Middle frontal gyrus (tissue), 1 donor: ENCODE data around the gene ACVR1B.
A peak's percentile ranks its signal among the peaks of the same experiment; 100 is the strongest.

Experiments
- DNase-seq: peaks from one replicate; pipeline ENCODE4 v3.0.0-alpha.2; 2015; ENCODE audit warnings: low spot score; ENCODE audit errors: extremely low spot score

The ACVR1B gene

GRCh38 chr12:52043386-52044212 lies 92.1 kb downstream of the ACVR1B start:
- no peak for DNase-seq

DNA sequence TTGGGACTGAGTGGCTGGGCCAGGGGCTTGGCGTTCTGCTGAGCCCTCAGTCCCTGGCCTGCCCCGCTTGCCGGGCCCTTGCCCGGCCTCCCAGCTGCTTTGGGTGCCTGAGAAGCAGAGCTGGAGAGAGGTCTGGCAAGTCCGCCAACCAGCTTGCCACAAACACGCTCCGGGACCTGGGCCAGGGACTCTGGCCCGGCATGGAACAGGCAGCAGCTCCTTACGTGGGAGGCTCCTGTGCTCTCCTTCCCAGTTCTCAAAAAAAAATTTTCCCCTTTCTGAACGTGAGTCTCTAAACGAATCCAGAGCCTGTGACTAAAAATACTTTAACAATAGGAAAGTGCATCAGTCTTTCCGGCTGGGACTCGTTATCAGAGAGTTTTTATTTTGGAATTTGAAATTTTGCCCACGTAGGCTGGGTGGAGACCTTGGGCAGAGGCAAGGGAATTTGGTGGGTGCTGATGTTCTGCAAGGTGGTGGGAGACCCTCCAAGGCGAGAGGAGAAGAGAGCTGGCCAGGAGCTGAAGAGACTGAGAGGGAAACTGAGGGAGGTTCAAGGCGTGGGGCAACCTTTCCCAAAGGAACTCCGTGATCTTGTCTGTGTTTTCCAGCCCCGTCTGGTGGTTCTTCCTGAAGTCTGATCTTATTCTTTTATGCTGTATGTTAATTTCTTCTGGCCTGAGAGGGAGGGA lies 92.9 kb downstream of the ACVR1B start:
- DNase-seq: peak; percentile 60

DNA sequence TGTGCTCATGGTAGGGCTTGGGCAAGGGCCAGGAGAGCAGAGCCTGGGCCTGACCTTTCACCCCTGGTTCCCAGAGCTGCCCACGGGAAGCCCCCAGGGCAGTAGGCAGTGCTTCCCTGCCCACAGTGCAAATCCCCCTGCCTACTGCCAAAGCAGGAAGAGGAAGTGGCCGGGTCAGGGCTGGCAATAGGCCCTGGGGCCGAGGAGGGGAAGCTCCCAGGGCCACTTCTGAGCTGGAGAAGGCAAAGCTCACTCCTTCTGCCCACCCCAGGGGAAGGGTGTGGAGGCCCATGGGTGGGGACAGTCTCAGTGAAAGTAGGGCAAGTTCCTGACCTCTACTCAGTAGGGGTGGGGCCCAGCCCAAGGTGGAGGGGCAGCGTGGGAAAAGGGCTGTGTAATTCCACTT lies 94.3 kb downstream of the ACVR1B start:
- DNase-seq: no peak
